Muscle of leg (tissue), 11 donors: Measurements from ENCODE around the gene MAEA. TPM values are rescaled to one million over a fixed set of nuclear protein-coding genes. Genes with fewer than 3 reads are reported as not detected.

ENCODE experiments used
- DNase-seq: peaks from one replicate; pipeline ENCODE4 v3.0.0; 2013
- H3K27ac ChIP-seq: one replicate; pipeline ENCODE4 v1.5.1; 2013; ENCODE audit warnings: mild to moderate bottlenecking, low read length, control low read depth
- H3K27me3 ChIP-seq: one replicate; pipeline ENCODE4 v1.6.1; 2013; ENCODE audit warnings: low read length; ENCODE audit not compliant: control insufficient read depth, insufficient read depth
- H3K36me3 ChIP-seq: one replicate; pipeline ENCODE4 v1.6.1; 2013; ENCODE audit warnings: low read length; ENCODE audit not compliant: control insufficient read depth, insufficient read depth
- H3K4me1 ChIP-seq: one replicate; pipeline ENCODE4 v1.6.1; 2013; ENCODE audit warnings: low read length; ENCODE audit not compliant: control insufficient read depth, insufficient read depth
- H3K4me3 ChIP-seq: one replicate; pipeline ENCODE4 v1.5.1; 2013; ENCODE audit warnings: low read length, control low read depth
- H3K9me3 ChIP-seq: replicated peaks from 2 replicates; pipeline ENCODE4 v1.6.1; 2013; ENCODE audit warnings: low read depth, low read length; ENCODE audit not compliant: control insufficient read depth
- WGBS: methylation state at CpG from one replicate; pipeline ENCODE4 v1.1.5; 2013; ENCODE audit warnings: missing lambda C conversion rate; ENCODE audit not compliant: insufficient coverage; 5-methylcytosine and 5-hydroxymethylcytosine counted together
- polyA plus RNA-seq, 8 donors: library from polyadenylated mRNA; unstranded; fragments of 120-200 nt; gene quantifications; one replicate each; pipeline versions ENCODE4 v1.2.1 to v1.2.3, GENCODE V29; 2013; ENCODE audit warnings: inconsistent platforms in 1 of 8, low replicate concordance in 1 of 8; ENCODE audit not compliant: insufficient read length in 8 of 8, insufficient read depth in 1 of 8
- total RNA-seq: library from RNA; stranded (reverse); fragments of 120-200 nt; gene quantifications from one replicate; pipeline ENCODE4 v1.2.4, GENCODE V29; 2013

MAEA gene
- total and polyA plus RNA-seq, 9 donors = 30.5 to 49.6 (median 40.8) TPM

DNA sequence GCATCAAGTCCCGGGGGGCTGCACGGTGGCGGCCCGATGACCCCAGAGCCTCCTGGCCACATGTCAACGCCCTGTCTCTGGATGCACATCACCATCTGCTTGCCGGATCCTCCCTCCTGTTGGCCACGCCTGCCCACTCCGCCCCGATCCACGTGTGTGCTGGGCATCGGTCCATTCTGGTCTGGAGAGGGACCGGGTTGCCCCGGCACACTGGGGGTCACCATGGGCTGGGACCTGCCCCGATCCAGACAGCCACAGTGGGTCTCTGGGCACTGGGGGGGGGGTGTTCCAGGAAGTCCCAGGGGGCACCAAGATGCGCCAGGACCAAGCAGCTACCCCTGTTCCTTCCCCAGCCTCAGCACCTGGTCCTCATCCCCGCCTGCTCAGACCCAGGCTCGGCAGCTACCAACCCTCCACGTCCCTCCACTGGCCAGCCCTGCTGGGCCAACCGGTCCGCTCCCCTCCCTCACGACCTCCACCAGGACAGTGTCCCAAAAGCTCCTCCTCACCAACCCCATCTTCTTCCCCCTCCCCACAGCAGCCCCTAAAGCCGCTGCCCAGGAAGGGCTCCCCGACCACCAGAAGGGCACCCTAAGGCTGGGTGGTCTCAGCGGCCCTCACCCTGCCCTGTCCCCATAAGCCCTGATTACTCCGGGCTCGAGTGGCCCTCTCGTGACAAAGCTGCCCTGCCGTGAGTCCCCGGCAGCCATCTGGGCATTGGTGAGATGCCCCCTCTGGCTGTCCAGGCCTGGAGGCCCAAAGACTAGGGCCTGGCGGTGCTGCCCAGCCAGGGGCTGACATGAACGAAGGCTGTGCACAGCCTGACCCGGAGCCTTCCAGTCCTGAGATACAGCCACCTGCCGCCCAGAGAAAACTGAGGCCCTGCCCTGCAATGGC is 45.4 kb upstream of the MAEA start:
- 69% methylated on average over 25 of the region's 33 CpGs for WGBS
- H3K4me3 ChIP-seq = no peak overlapping the region

DNA sequence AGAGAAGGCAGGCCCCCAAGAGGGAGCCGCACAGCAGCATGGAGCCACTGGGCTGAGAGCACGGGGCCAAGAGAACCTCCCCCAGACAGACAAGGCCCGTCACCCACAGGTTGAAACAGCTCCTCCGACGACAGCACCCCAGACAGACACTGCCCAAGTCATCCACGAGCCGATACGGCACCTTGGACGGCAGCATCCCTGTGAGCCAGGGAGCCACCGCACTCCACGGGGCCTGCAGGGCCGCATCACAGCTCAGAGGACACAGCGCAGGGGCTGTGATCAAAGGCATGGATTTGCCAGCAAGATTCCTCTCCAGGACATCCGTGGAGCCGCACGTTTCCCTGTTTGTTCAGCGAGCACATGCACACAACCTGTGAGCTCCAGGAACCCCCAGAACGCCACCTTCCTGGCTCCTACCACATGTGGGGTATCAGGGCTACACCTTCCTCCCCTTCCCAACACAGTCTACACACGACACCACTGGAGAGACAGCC is 44.7 kb upstream of the MAEA start:
- no peak overlapping the region for H3K27ac ChIP-seq
- no peak overlapping the region for H3K4me3 ChIP-seq
- peak; percentile 2 for DNase-seq
- H3K36me3 ChIP-seq = peaks cover 21% of the 10 kb centered on the region
- H3K9me3 ChIP-seq = no peaks in the 10 kb centered on the region
- peaks cover 56% of the 10 kb centered on the region for H3K4me1 ChIP-seq
- 80% methylated on average over 18 of the region's 19 CpGs for WGBS
- H3K27me3 ChIP-seq = no peaks in the 10 kb centered on the region

More for the DNA sequence above, 45.4 kb upstream of the MAEA start:
- peaks cover 53% of the 10 kb centered on the region for H3K4me1 ChIP-seq
- no peaks in the 10 kb centered on the region for H3K27me3 ChIP-seq
- H3K36me3 ChIP-seq = peaks cover 28% of the 10 kb centered on the region
- H3K9me3 ChIP-seq = no peaks in the 10 kb centered on the region
- no peak overlapping the region for H3K27ac ChIP-seq
- DNase-seq = peak; percentile 15

- Histone ChIP-seq H3K9me3 (peaks cover 3% of the 10 kb centered on the region), H3K36me3 (peaks cover 20% of the 10 kb centered on the region), H3K4me1 (peaks cover 61% of the 10 kb centered on the region), H3K27ac (no peak overlapping the region), H3K27me3 (no peaks in the 10 kb centered on the region), H3K4me3 (no peak overlapping the region)
- DNase-seq = peak; percentile 1
- WGBS = 85% methylated on average over 23 of the region's 26 CpGs
Observed at GRCh38 chr4:1245481-1246051, 44.1 kb upstream of the MAEA start.

GRCh38 chr4:1246111-1246881 is 43.4 kb upstream of the MAEA start:
- Histone ChIP-seq H3K36me3 (peaks cover 18% of the 10 kb centered on the region), H3K27ac (no peak overlapping the region), H3K4me1 (peaks cover 65% of the 10 kb centered on the region), H3K27me3 (no peaks in the 10 kb centered on the region), H3K9me3 (peaks cover 10% of the 10 kb centered on the region), H3K4me3 (peak overlapping the region; percentile 4)
- peak; percentile 11 for DNase-seq
- 61% methylated on average over 16 of the region's 24 CpGs for WGBS

- peak; percentile 22 for DNase-seq
- Histone ChIP-seq H3K27me3 (no peaks in the 10 kb centered on the region), H3K4me1 (peaks cover 62% of the 10 kb centered on the region), H3K36me3 (peaks cover 16% of the 10 kb centered on the region), H3K27ac (peak overlapping the region; percentile 89), H3K4me3 (peak overlapping the region; percentile 83), H3K9me3 (peaks cover 16% of the 10 kb centered on the region)
- WGBS = 10% methylated on average over 41 of the region's 48 CpGs
Observed at GRCh38 chr4:1246901-1247863, 42.5 kb upstream of the MAEA start.

- peaks cover 17% of the 10 kb centered on the region for H3K9me3 ChIP-seq
- under 1% methylated on average over 40 of the region's 40 CpGs for WGBS
- peak overlapping the region; percentile 89 for H3K27ac ChIP-seq
- no peaks in the 10 kb centered on the region for H3K27me3 ChIP-seq
- no peak for DNase-seq
- peak overlapping the region; percentile 83 for H3K4me3 ChIP-seq
- H3K4me1 ChIP-seq = peaks cover 56% of the 10 kb centered on the region
- H3K36me3 ChIP-seq = peaks cover 15% of the 10 kb centered on the region
Observed at GRCh38 chr4:1247864-1248244, 41.8 kb upstream of the MAEA start.

GRCh38 chr4:1248245-1249147 is 41.2 kb upstream of the MAEA start, which contains the start of gene CTBP1:
Gene CTBP1 (minus strand): TSS chr4:1249130. CDS start chr4:1241331, 7,799 bp downstream.
- WGBS = under 1% methylated on average over 154 of the region's 163 CpGs
- Histone ChIP-seq H3K36me3 (peaks cover 20% of the 10 kb centered on the region), H3K4me3 (peak within 1 kb of the TSS; percentile 83), H3K4me1 (peaks cover 54% of the 10 kb centered on the region), H3K27me3 (no peaks in the 10 kb centered on the region), H3K9me3 (peaks cover 23% of the 10 kb centered on the region), H3K27ac (peak within 1 kb of the TSS; percentile 94)
- DNase-seq = peak; percentile 95

- Histone ChIP-seq H3K9me3 (peaks cover 28% of the 10 kb centered on the region), H3K4me1 (peaks cover 47% of the 10 kb centered on the region), H3K27ac (peak overlapping the region; percentile 94), H3K27me3 (no peaks in the 10 kb centered on the region), H3K4me3 (peak overlapping the region; percentile 62), H3K36me3 (peaks cover 20% of the 10 kb centered on the region)
- WGBS = under 1% methylated on average over 85 of the region's 86 CpGs
- peak; percentile 98 for DNase-seq
Observed at GRCh38 chr4:1249148-1249730, 40.5 kb upstream of the MAEA start.
